Measurements from ENCODE around the gene SERPINB11. TPM values are rescaled to one million over a fixed set of nuclear protein-coding genes. Genes with fewer than 3 reads are reported as not detected.
A peak's percentile ranks its signal among the peaks of the same experiment; 100 is the strongest.

Gene SERPINB11
- total RNA-seq, 4 donors from 2014 or later, result not detected

GRCh38 chr18:63679820-63680606 lies 22.7 kb upstream of the SERPINB11 start:
- ATAC-seq, result no peak
- no peaks in the 10 kb centered on the region for H3K9me3 ChIP-seq
- H3K27me3 ChIP-seq, result no peaks in the 10 kb centered on the region
- H3K4me1 ChIP-seq, result no peaks in the 10 kb centered on the region
- no peak overlapping the region for H3K4me3 ChIP-seq
- H3K27ac ChIP-seq, result no peak overlapping the region
- 67 to 83% methylated on average over 5 of the region's 5 CpGs for WGBS, 2 donors (ENCODE audit: low coverage in 1 of 2)
- H3K36me3 ChIP-seq, result no peaks in the 10 kb centered on the region
- TF ChIP-seq, protein P1, sequence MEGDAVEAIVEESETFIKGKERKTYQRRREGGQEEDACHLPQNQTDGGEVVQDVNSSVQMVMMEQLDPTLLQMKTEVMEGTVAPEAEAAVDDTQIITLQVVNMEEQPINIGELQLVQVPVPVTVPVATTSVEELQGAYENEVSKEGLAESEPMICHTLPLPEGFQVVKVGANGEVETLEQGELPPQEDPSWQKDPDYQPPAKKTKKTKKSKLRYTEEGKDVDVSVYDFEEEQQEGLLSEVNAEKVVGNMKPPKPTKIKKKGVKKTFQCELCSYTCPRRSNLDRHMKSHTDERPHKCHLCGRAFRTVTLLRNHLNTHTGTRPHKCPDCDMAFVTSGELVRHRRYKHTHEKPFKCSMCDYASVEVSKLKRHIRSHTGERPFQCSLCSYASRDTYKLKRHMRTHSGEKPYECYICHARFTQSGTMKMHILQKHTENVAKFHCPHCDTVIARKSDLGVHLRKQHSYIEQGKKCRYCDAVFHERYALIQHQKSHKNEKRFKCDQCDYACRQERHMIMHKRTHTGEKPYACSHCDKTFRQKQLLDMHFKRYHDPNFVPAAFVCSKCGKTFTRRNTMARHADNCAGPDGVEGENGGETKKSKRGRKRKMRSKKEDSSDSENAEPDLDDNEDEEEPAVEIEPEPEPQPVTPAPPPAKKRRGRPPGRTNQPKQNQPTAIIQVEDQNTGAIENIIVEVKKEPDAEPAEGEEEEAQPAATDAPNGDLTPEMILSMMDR (IDR thresholded peaks at IDR 0.05), result no peak
- TF ChIP-seq POLR2A (IDR thresholded peaks at IDR 0.05), result no peak
- TF ChIP-seq POLR2AphosphoS5 (IDR thresholded peaks at IDR 0.05), result no peak
- no peak for TF ChIP-seq EP300 (IDR thresholded peaks at IDR 0.05)

- peaks cover 4% of the 10 kb centered on the region for H3K27me3 ChIP-seq
- H3K27ac ChIP-seq, result no peak overlapping the region
- TF ChIP-seq POLR2A (IDR thresholded peaks at IDR 0.05) (no peak), EP300 (IDR thresholded peaks at IDR 0.05) (no peak), POLR2AphosphoS5 (IDR thresholded peaks at IDR 0.05) (no peak)
- TF ChIP-seq, protein P1 (IDR thresholded peaks at IDR 0.05), result no peak
- no peaks in the 10 kb centered on the region for H3K36me3 ChIP-seq
- ATAC-seq, result no peak
- no peak overlapping the region for H3K4me3 ChIP-seq
- WGBS, 2 donors (ENCODE audit: low coverage in 1 of 2), result 70 to 88% methylated on average over 2 of the region's 2 CpGs
- no peaks in the 10 kb centered on the region for H3K4me1 ChIP-seq
- no peaks in the 10 kb centered on the region for H3K9me3 ChIP-seq
These were observed 21.1 kb upstream of the SERPINB11 start for GRCh38 chr18:63681449-63682340.

GRCh38 chr18:63683152-63683551 lies 19.6 kb upstream of the SERPINB11 start:
- Histone ChIP-seq H3K27ac (no peak overlapping the region), H3K9me3 (no peaks in the 10 kb centered on the region), H3K36me3 (no peaks in the 10 kb centered on the region), H3K4me1 (no peaks in the 10 kb centered on the region), H3K27me3 (peaks cover 4% of the 10 kb centered on the region), H3K4me3 (no peak overlapping the region)
- no peak for TF ChIP-seq POLR2AphosphoS5 (IDR thresholded peaks at IDR 0.05)
- ATAC-seq, result peak; percentile 47
- 39 to 44% methylated on average over 1 to 2 of the region's 2 CpGs for WGBS, 2 donors (ENCODE audit: low coverage in 1 of 2)

- Histone ChIP-seq H3K4me1 (no peaks in the 10 kb centered on the region), H3K27ac (no peak overlapping the region), H3K27me3 (peaks cover 4% of the 10 kb centered on the region), H3K9me3 (no peaks in the 10 kb centered on the region), H3K36me3 (no peaks in the 10 kb centered on the region), H3K4me3 (no peak overlapping the region)
- TF ChIP-seq POLR2AphosphoS5 (IDR thresholded peaks at IDR 0.05), result no peak
- ATAC-seq, result no peak
- 40 to 68% methylated on average over 1 to 4 of the region's 5 CpGs for WGBS, 2 donors (ENCODE audit: low coverage in 1 of 2)
These were observed 18.9 kb upstream of the SERPINB11 start for GRCh38 chr18:63683890-63684289.

GRCh38 chr18:63684718-63685117 lies 18.0 kb upstream of the SERPINB11 start:
- 100% methylated on average over 2 of the region's 3 CpGs for WGBS, 2 donors (ENCODE audit: low coverage in 1 of 2)
- H3K4me1 ChIP-seq, result no peaks in the 10 kb centered on the region
- peaks cover 4% of the 10 kb centered on the region for H3K27me3 ChIP-seq
- no peak for ATAC-seq
- TF ChIP-seq, protein P1 (IDR thresholded peaks at IDR 0.05), result no peak
- TF ChIP-seq POLR2AphosphoS5 (IDR thresholded peaks at IDR 0.05), result no peak
- TF ChIP-seq POLR2A (IDR thresholded peaks at IDR 0.05), result no peak
- no peak overlapping the region for H3K4me3 ChIP-seq
- no peak overlapping the region for H3K27ac ChIP-seq
- no peaks in the 10 kb centered on the region for H3K36me3 ChIP-seq
- no peaks in the 10 kb centered on the region for H3K9me3 ChIP-seq
